ENCODE data around the gene CNN1. TPM values are rescaled to one million over a fixed set of nuclear protein-coding genes. Genes with fewer than 3 reads are reported as not detected.
A peak's percentile ranks its signal among the peaks of the same experiment; 100 is the strongest.

The CNN1 gene
- total and polyA plus RNA-seq, 9 of the 15 experiments (the other 6 are each of a cell fraction or from before 2014, with no cell fraction given) = 0.23 to 10.6 (median 5.2) TPM

- TF ChIP-seq TSHZ1 (CRISPR knock-in tag; IDR thresholded peaks at IDR 0.05) (no peak), PKNOX1 (IDR thresholded peaks at IDR 0.05) (no peak), PRDM10 (IDR thresholded peaks at IDR 0.05; ENCODE audit: partially characterized antibody) (no peak), ZBTB33 (CRISPR knock-in tag; IDR thresholded peaks at IDR 0.05) (peak; percentile 58; the same call in 1 of the 2 replicates), NONO (IDR thresholded peaks at IDR 0.05; ENCODE audit: low read depth in 2 of 2, low read length in 1 of 2) (no peak), TFAP4 (CRISPR knock-in tag; IDR thresholded peaks at IDR 0.05; ENCODE audit: borderline replicate concordance) (peak; percentile 79; the same call in 1 of the 2 replicates), PHF20 (IDR thresholded peaks at IDR 0.05; ENCODE audit: partially characterized antibody) (peak; percentile 64), YBX1 (IDR thresholded peaks at IDR 0.05) (no peak), ZFP36 (IDR thresholded peaks at IDR 0.05; ENCODE audit: low read depth, low read length, partially characterized antibody) (no peak), HDAC1 (IDR thresholded peaks at IDR 0.05) (peak; percentile 22 to 31; a peak in 1 of 4 replicates), CHD4 (IDR thresholded peaks at IDR 0.05; ENCODE audit: insufficient read depth, insufficient replicate concordance, low read depth, low read length, poor library complexity, severe bottlenecking) (peak; percentile 76), CREB3 (tag; conservative IDR thresholded peaks at IDR 0.05; ENCODE audit: low read depth) (no peak), C11orf30 (IDR thresholded peaks at IDR 0.05; ENCODE audit: low read depth) (no peak), BRCA1 (IDR thresholded peaks at IDR 0.05) (no peak), BRCA1 (CRISPR knock-in tag; IDR thresholded peaks at IDR 0.05) (no peak)
Measured at GRCh38 chr19:11541238-11541637, 2.6 kb downstream of the CNN1 start (continued).
